IMR-90 (cell line): ENCODE data around the gene RARRES2. TPM values are rescaled to one million over a fixed set of nuclear protein-coding genes. Genes with fewer than 3 reads are reported as not detected.

ENCODE experiments used
- ATAC-seq: fragments of 200-7000 bp; cut with Tn5 transposase; 2 replicates; pipeline ENCODE4 v1.9.1; 2020; ENCODE audit warnings: low read depth, mild to moderate bottlenecking, moderate library complexity
- BruUV-seq: library from RNA; stranded (reverse); fragments of 400-500 nt; replicated peaks from 2 replicates; lab custom pipeline; 2021; lab: Mats Ljungman, UMichigan
- CTCF ChIA-PET: fragments of 300-600 bp; formaldehyde crosslinking; extraction: SDS; loops from one replicate; lab custom pipeline; 2021; ENCODE audit warnings: antibody characterized with exemption; lab: Yijun Ruan, JAX
- POLR2A ChIA-PET: fragments of 300-600 bp; sonication (Branson Sonifier 250); formaldehyde crosslinking; loops from one replicate; lab custom pipeline; 2022; ENCODE audit warnings: antibody characterized with exemption; ENCODE audit not compliant: unreplicated experiment; lab: Charles Lee
- DNase-seq: peaks from one replicate; pipeline ENCODE4 v3.0.0; 2013
- H2AFZ ChIP-seq: replicated peaks from 2 replicates; pipeline ENCODE3; 2013; ENCODE audit warnings: low read length, mild to moderate bottlenecking; ENCODE audit not compliant: poor library complexity
- H2AK5ac ChIP-seq: 2 replicates; pipeline ENCODE4 v1.6.1; 2013; ENCODE audit warnings: low read depth, low read length, inconsistent platforms
- H2AK9ac ChIP-seq: replicated peaks from 2 replicates; pipeline ENCODE3; 2013; ENCODE audit warnings: mild to moderate bottlenecking, low read depth, low read length, moderate library complexity; ENCODE audit not compliant: poor library complexity
- H2BK120ac ChIP-seq: 2 replicates; pipeline ENCODE4 v1.6.1; 2013; ENCODE audit warnings: low read depth, low read length, inconsistent platforms
- H2BK15ac ChIP-seq: 3 replicates; pipeline ENCODE4 v1.6.1; 2013; ENCODE audit warnings: low read depth, low read length, inconsistent platforms
- H2BK20ac ChIP-seq: 2 replicates; pipeline ENCODE4 v1.6.1; 2013; ENCODE audit warnings: low read depth, mild to moderate bottlenecking, inconsistent platforms, low read length, moderate library complexity
- H2BK5ac ChIP-seq: 2 replicates; pipeline ENCODE4 v1.6.1; 2013; ENCODE audit warnings: mild to moderate bottlenecking, low read depth, low read length, inconsistent platforms; ENCODE audit not compliant: poor library complexity, severe bottlenecking
- H3K14ac ChIP-seq: replicated peaks from 2 replicates; pipeline ENCODE4 v1.6.1; 2013; ENCODE audit warnings: low read depth, low read length, inconsistent platforms
- H3K18ac ChIP-seq: 2 replicates; pipeline ENCODE4 v1.6.1; 2013; ENCODE audit warnings: low read depth, low read length, control low read depth
- H3K23ac ChIP-seq: 2 replicates; pipeline ENCODE4 v1.6.1; 2013; ENCODE audit warnings: low read depth, low read length, inconsistent platforms
- H3K27ac ChIP-seq: 2 replicates; pipeline ENCODE4 v1.5.1; 2013; ENCODE audit warnings: mild to moderate bottlenecking, control low read depth, low read length; ENCODE audit not compliant: insufficient read depth
- H3K27me3 ChIP-seq: 2 replicates; pipeline ENCODE4 v1.6.1; 2013; ENCODE audit warnings: low read length; ENCODE audit not compliant: control insufficient read depth, insufficient read depth
- H3K36me3 ChIP-seq: 2 replicates; pipeline ENCODE4 v1.6.1; 2013; ENCODE audit warnings: low read length, mixed read lengths; ENCODE audit not compliant: control insufficient read depth, insufficient read depth
- H3K4ac ChIP-seq: 2 replicates; pipeline ENCODE4 v1.6.1; 2013; ENCODE audit warnings: low read depth, low read length, inconsistent platforms
- H3K4me1 ChIP-seq: 2 replicates; pipeline ENCODE4 v1.6.1; 2013; ENCODE audit warnings: low read length, mixed read lengths; ENCODE audit not compliant: control insufficient read depth, insufficient read depth
- H3K4me2 ChIP-seq: 2 replicates; pipeline ENCODE4 v1.6.1; 2013; ENCODE audit warnings: low read depth, mild to moderate bottlenecking, control low read depth, low read length, moderate library complexity
- H3K4me3 ChIP-seq: 2 replicates; pipeline ENCODE4 v1.5.1; 2013; ENCODE audit warnings: low read depth, mild to moderate bottlenecking, control low read depth, low read length, moderate library complexity; ENCODE audit not compliant: insufficient read depth
- H3K56ac ChIP-seq: 2 replicates; pipeline ENCODE4 v1.6.1; 2013; ENCODE audit warnings: low read length, inconsistent platforms; ENCODE audit not compliant: insufficient read depth; ENCODE audit errors: extremely low read depth
- H3K79me1 ChIP-seq, 2 experiments: 2 replicates each; pipeline ENCODE4 v1.6.1; 2013; ENCODE audit warnings: low read length in 2 of 2, inconsistent platforms in 1 of 2, low read depth in 1 of 2
- H3K9ac ChIP-seq: 2 replicates; pipeline ENCODE4 v1.6.1; 2013; ENCODE audit warnings: low read depth, low read length, control low read depth
- H3K9me1 ChIP-seq: 2 replicates; pipeline ENCODE4 v1.6.1; 2013; ENCODE audit warnings: low read length, inconsistent platforms; ENCODE audit not compliant: insufficient read depth
- H3K9me3 ChIP-seq: 2 replicates; pipeline ENCODE4 v1.6.1; 2013; ENCODE audit warnings: low read length; ENCODE audit not compliant: control insufficient read depth, insufficient read depth
- H4K20me1 ChIP-seq: 2 replicates; pipeline ENCODE4 v1.6.1; 2013; ENCODE audit warnings: low read length, inconsistent platforms; ENCODE audit not compliant: insufficient read depth
- H4K5ac ChIP-seq: 2 replicates; pipeline ENCODE4 v1.6.1; 2013; ENCODE audit warnings: mild to moderate bottlenecking, low read depth, low read length, control low read depth
- H4K8ac ChIP-seq, 2 experiments: 2 replicates each; pipeline ENCODE4 v1.6.1; 2013; ENCODE audit warnings: low read depth in 2 of 2, low read length in 2 of 2, control low read depth in 1 of 2, inconsistent platforms in 1 of 2
- H4K91ac ChIP-seq: 2 replicates; pipeline ENCODE4 v1.6.1; 2013; ENCODE audit warnings: low read depth, low read length, inconsistent platforms; ENCODE audit not compliant: insufficient read depth
- BHLHE40 ChIP-seq: fragments of 150-350 bp; IDR thresholded peaks from 2 replicates; pipeline ENCODE4 v1.6.1; 2016; ENCODE audit warnings: mild to moderate bottlenecking, low read depth, low read length
- CEBPB ChIP-seq: IDR thresholded peaks from 2 replicates; pipeline ENCODE4 v1.6.1; 2012; ENCODE audit warnings: low read depth, low read length, improper control_type of control experiment
- FOS ChIP-seq: fragments of 150-350 bp; IDR thresholded peaks from 2 replicates; pipeline ENCODE4 v1.6.1; 2016; ENCODE audit warnings: low read depth, low read length
- MAFK ChIP-seq: IDR thresholded peaks from 2 replicates; pipeline ENCODE4 v1.6.1; 2012; ENCODE audit warnings: low read depth, low read length, improper control_type of control experiment
- MAZ ChIP-seq: IDR thresholded peaks from 2 replicates; pipeline ENCODE4 v1.6.1; 2012; ENCODE audit warnings: low read depth, mild to moderate bottlenecking, low read length, improper control_type of control experiment, moderate library complexity, borderline replicate concordance
- MXI1 ChIP-seq: IDR thresholded peaks from 2 replicates; pipeline ENCODE4 v1.6.1; 2012; ENCODE audit warnings: low read depth, mild to moderate bottlenecking, low read length, moderate library complexity, borderline replicate concordance
- NFE2L2 ChIP-seq: fragments of 150-350 bp; IDR thresholded peaks from 2 replicates; pipeline ENCODE4 v1.6.1; 2016; ENCODE audit warnings: low read depth, mild to moderate bottlenecking, low read length
- RAD21 ChIP-seq: IDR thresholded peaks from 2 replicates; pipeline ENCODE4 v1.6.1; 2012; ENCODE audit warnings: low read length, improper control_type of control experiment
- RCOR1 ChIP-seq: IDR thresholded peaks from 2 replicates; pipeline ENCODE4 v1.6.1; 2012; ENCODE audit warnings: mild to moderate bottlenecking, low read length, improper control_type of control experiment; ENCODE audit not compliant: insufficient replicate concordance
- WGBS, 2 experiments: methylation state at CpG; one replicate each; pipeline versions ENCODE4 v1.1.5 to v1.1.7; 2013; ENCODE audit warnings: missing lambda C conversion rate in 2 of 2; ENCODE audit not compliant: insufficient read length in 1 of 2; ENCODE audit errors: extremely low coverage in 2 of 2; 5-methylcytosine and 5-hydroxymethylcytosine counted together
- dilution Hi-C: fragments of 300-500 bp; cut with HindIII; formaldehyde crosslinking; loops from one replicate; pipeline ENCODE4 v1.14.3; 2018; ENCODE audit warnings: low sequenced_read_pairs; ENCODE audit not compliant: unreplicated experiment
- in situ Hi-C: fragments of 300-500 bp; cut with MboI; formaldehyde crosslinking; loops from 3 replicates; pipeline ENCODE4 v1.14.3; 2019; ENCODE audit warnings: low sequenced_read_pairs, inconsistent platforms, mixed read lengths
- intact Hi-C: fragments of 100-400 bp; cut with micrococcal nuclease; formaldehyde crosslinking; loops from 2 replicates; pipeline ENCODE4 v1.10.0; 2022
- polyA plus RNA-seq, 3 experiments: library from polyadenylated mRNA; depleted of rRNA; stranded (reverse); fragments of >200 nt; gene quantifications; 2 replicates each; pipeline ENCODE4 v1.2.3, GENCODE V29; 2012; ENCODE audit warnings: low replicate concordance in 1 of 3
- total RNA-seq: library from RNA; depleted of rRNA; stranded (reverse); fragments of >200 nt; gene quantifications from 2 replicates; pipeline ENCODE4 v1.2.3, GENCODE V29; 2012
- TF ChIP-seq, protein P1 (sequence below): fragments of 150-350 bp; IDR thresholded peaks from 2 replicates; pipeline ENCODE4 v1.6.1; 2017; ENCODE audit warnings: mild to moderate bottlenecking, antibody characterized with exemption, low read length, low read depth
- TF ChIP-seq, protein P2 (sequence below): conservative IDR thresholded peaks from 2 replicates; pipeline ENCODE4 v1.5.1; 2012; ENCODE audit warnings: mild to moderate bottlenecking, low read depth, low read length, improper control_type of control experiment
- TF ChIP-seq, protein P3 (sequence below): fragments of 150-350 bp; IDR thresholded peaks from 2 replicates; pipeline ENCODE4 v1.6.1; 2016; ENCODE audit warnings: low read depth, mild to moderate bottlenecking, low read length, moderate library complexity, borderline replicate concordance

RARRES2 gene
- total and polyA plus RNA-seq, 2 of the 4 experiments (the other 2 are of a cell fraction), result 1.6 TPM; not detected in 1

DNA sequence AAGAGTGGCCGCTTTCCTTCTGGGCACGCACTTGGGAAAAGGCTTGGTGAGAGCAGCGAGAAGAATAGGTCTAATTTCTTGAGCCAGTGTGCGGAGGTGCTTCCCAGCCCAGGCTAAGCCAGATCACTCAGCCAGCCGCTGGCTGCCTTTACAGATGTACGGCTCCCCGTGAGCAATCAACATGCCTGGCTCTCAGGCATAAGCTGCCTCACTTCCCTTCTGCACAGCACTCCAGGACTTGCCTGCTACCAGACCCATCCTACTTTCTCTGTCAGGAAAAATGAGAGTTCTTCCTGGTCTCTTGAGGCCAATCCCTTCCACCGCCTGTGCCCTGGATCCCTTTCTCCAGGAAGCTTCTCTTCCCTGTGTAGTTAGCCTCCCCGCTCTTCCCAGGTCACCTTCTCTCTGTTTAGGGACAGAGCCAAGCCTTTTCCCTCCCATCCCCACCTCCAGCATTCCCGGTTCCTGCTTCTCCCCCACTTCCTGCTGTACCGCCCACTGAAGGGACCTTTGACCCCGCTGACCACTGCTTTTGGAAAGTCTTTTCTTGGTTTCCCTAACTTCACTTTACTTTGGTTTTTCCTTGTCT is 17.0 kb downstream of the RARRES2 start:
- no peak overlapping the region for H3K27ac ChIP-seq
- peak; percentile 51 for ATAC-seq

More for the DNA sequence above, 17.0 kb downstream of the RARRES2 start:
- Histone ChIP-seq H2BK5ac (no peak overlapping the region), H3K9ac (no peak overlapping the region), H3K4me2 (no peak overlapping the region), H4K8ac (no peak overlapping the region; a peak in 1 of 4 replicates), H2AK5ac (no peak overlapping the region; the same call in 1 of the 2 replicates), H4K5ac (no peak overlapping the region; the same call in 1 of the 2 replicates), H3K9me3 (no peaks in the 10 kb centered on the region), H4K20me1 (no peaks in the 10 kb centered on the region), H3K36me3 (no peaks in the 10 kb centered on the region), H3K23ac (no peak overlapping the region), H3K4ac (no peak overlapping the region), H4K91ac (no peak overlapping the region), H3K4me1 (peaks cover 10% of the 10 kb centered on the region; the same call in 1 of the 2 replicates), H3K4me3 (no peak overlapping the region), H2BK20ac (no peak overlapping the region), H2BK120ac (no peak overlapping the region), H3K27me3 (no peaks in the 10 kb centered on the region; the same call in 1 of the 2 replicates), H2AK9ac (no peak overlapping the region), H3K56ac (no peak overlapping the region), H2BK15ac (no peak overlapping the region), H3K79me1 (no peaks in the 10 kb centered on the region), H3K18ac (peak overlapping the region; percentile 37; the same call in 1 of the 2 replicates), H3K9me1 (no peaks in the 10 kb centered on the region), H3K14ac (no peak overlapping the region), H2AFZ (peak overlapping the region; percentile 53)
- CTCF ChIA-PET, result no interaction called here
- peak; percentile 11 for DNase-seq
- TF ChIP-seq RCOR1 (no peak), MAFK (no peak), NFE2L2 (no peak), BHLHE40 (no peak), MAZ (no peak), CEBPB (no peak), RAD21 (no peak), FOS (no peak), MXI1 (no peak)
- TF ChIP-seq, protein P1, sequence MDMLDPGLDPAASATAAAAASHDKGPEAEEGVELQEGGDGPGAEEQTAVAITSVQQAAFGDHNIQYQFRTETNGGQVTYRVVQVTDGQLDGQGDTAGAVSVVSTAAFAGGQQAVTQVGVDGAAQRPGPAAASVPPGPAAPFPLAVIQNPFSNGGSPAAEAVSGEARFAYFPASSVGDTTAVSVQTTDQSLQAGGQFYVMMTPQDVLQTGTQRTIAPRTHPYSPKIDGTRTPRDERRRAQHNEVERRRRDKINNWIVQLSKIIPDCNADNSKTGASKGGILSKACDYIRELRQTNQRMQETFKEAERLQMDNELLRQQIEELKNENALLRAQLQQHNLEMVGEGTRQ, result no peak
- TF ChIP-seq, protein P2, sequence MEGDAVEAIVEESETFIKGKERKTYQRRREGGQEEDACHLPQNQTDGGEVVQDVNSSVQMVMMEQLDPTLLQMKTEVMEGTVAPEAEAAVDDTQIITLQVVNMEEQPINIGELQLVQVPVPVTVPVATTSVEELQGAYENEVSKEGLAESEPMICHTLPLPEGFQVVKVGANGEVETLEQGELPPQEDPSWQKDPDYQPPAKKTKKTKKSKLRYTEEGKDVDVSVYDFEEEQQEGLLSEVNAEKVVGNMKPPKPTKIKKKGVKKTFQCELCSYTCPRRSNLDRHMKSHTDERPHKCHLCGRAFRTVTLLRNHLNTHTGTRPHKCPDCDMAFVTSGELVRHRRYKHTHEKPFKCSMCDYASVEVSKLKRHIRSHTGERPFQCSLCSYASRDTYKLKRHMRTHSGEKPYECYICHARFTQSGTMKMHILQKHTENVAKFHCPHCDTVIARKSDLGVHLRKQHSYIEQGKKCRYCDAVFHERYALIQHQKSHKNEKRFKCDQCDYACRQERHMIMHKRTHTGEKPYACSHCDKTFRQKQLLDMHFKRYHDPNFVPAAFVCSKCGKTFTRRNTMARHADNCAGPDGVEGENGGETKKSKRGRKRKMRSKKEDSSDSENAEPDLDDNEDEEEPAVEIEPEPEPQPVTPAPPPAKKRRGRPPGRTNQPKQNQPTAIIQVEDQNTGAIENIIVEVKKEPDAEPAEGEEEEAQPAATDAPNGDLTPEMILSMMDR, result no peak
- TF ChIP-seq, protein P3, sequence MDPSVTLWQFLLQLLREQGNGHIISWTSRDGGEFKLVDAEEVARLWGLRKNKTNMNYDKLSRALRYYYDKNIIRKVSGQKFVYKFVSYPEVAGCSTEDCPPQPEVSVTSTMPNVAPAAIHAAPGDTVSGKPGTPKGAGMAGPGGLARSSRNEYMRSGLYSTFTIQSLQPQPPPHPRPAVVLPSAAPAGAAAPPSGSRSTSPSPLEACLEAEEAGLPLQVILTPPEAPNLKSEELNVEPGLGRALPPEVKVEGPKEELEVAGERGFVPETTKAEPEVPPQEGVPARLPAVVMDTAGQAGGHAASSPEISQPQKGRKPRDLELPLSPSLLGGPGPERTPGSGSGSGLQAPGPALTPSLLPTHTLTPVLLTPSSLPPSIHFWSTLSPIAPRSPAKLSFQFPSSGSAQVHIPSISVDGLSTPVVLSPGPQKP, result no peak
- intact Hi-C loops, result no loop called here
- BruUV-seq, result no TSS peak
- dilution Hi-C loops, result no loop called here
- in situ Hi-C loops, result loop anchor here (25.0 kb wide), 1 partner anchor 413 kb away; the partner anchor contains the start of gene GIMAP5
- WGBS, 2 experiments, result 63% methylated on average over 9 of the region's 12 CpGs; no CpG with 5 or more reads in 1 of the 2 experiments
- POLR2A ChIA-PET, result no interaction called here
